Ovary (tissue), 10 donors: ENCODE results near the gene AQP9. TPM values are rescaled to one million over a fixed set of nuclear protein-coding genes. Genes with fewer than 3 reads are reported as not detected.

Experiments used
- DNase-seq, 5 donors: peaks; one replicate each; pipeline ENCODE4 v3.0.0-alpha.2; 2019 to 2020
- H3K27ac ChIP-seq, 2 donors: fragments of 200-600 bp; one replicate each; pipeline versions ENCODE4 v1.5.1 to v1.8.0; 2019 to 2022
- H3K27me3 ChIP-seq: fragments of 200-600 bp; one replicate; pipeline ENCODE4 v1.8.0; 2022
- H3K36me3 ChIP-seq: fragments of 200-600 bp; sonication (generic); one replicate; pipeline ENCODE4 v1.5.1; 2019
- H3K4me1 ChIP-seq: one replicate; pipeline ENCODE4 v1.8.1; 2013; ENCODE audit warnings: mild to moderate bottlenecking, moderate library complexity; ENCODE audit not compliant: insufficient read depth
- H3K4me3 ChIP-seq: fragments of 200-600 bp; sonication (generic); one replicate; pipeline ENCODE4 v1.5.1; 2017
- H3K9me3 ChIP-seq, 2 donors: fragments of 200-600 bp in 1 of 2; sonication (generic) in 1 of 2; one replicate each; pipeline versions ENCODE4 v1.5.1 to v1.8.1; 2013 to 2019; ENCODE audit warnings: mild to moderate bottlenecking in 1 of 2, moderate library complexity in 1 of 2
- EP300 ChIP-seq: sonication (generic); formaldehyde crosslinking; IDR thresholded peaks from one replicate; pipeline ENCODE4 v1.6.1; 2017; ENCODE audit warnings: antibody characterized with exemption
- POLR2A ChIP-seq: fragments of 450-650 bp; IDR thresholded peaks from one replicate; pipeline ENCODE4 v1.6.1; 2017; ENCODE audit warnings: antibody characterized with exemption, mild to moderate bottlenecking, moderate library complexity
- WGBS, 3 donors: extraction: QIAGEN DNeasy Blood & Tissue Kit in 1 of 3; methylation state at CpG; one replicate each; pipeline versions ENCODE4 v1.1.5 to v1.1.7; 2013 to 2017; 5-methylcytosine and 5-hydroxymethylcytosine counted together
- intact Hi-C, 4 donors: fragments of 100-400 bp; cut with DNase I; formaldehyde crosslinking; loops; one replicate each; pipeline versions ENCODE4 v1.11.0 to v1.15.1; 2022 to 2023
- long read RNA-seq, 3 donors: library from polyadenylated mRNA in 2 of 3; unstranded in 2 of 3; transcript quantifications; one replicate each; pipeline ENCODE4 v2.0.0 and lab custom pipeline, GENCODE V29; 2021 to 2026
- polyA plus RNA-seq, 2 donors: library from polyadenylated mRNA; stranded (reverse); fragments of 200-250 nt in 1 of 2; fragments of 350-450 nt in 1 of 2; fragmentation: Illumina TruSeq in 1 of 2; extraction: RNeasy Lipid Tissue Mini Kit (QIAGEN cat#74804) in 1 of 2; gene quantifications; one replicate each; pipeline ENCODE4 v1.2.3, GENCODE V29; 2013 to 2014
- total RNA-seq, 7 donors: library from RNA; depleted of rRNA in 2 of 7; stranded (reverse); fragments of >200 nt in 2 of 7; fragmentation: NEBNext Ultra II Directional in 3 of 7; extraction: Animal tissue kit (Norgen Biotek cat#: 25700) in 3 of 7; gene quantifications; one replicate each; pipeline versions ENCODE4 v1.1.0 to v1.2.4, GENCODE V29; 2016 to 2023
- TF ChIP-seq, protein P1 (sequence below), 3 donors: fragments of 450-650 bp in 2 of 3; fragments of 200-600 bp in 1 of 3; IDR thresholded peaks; one replicate each; pipeline versions ENCODE4 v1.5.1 to v1.8.0; 2016 to 2022; ENCODE audit warnings: antibody characterized with exemption in 3 of 3, mild to moderate bottlenecking in 1 of 3
- donor health status: DM: no; HTN: no; CAD: no; lungs with moderate emphysema.
- donor health status: DM: no; HTN: no; CAD: no.
- donor health status: Bipolar disorder and iron deficiency.
- donor health status: DM: yes; HTN: yes; CAD: no.
- donor health status: DM: no; HTN: no; CAD: no.
- donor health status: DM: yes; HTN: yes; CAD: no.

Gene AQP9, protein sequence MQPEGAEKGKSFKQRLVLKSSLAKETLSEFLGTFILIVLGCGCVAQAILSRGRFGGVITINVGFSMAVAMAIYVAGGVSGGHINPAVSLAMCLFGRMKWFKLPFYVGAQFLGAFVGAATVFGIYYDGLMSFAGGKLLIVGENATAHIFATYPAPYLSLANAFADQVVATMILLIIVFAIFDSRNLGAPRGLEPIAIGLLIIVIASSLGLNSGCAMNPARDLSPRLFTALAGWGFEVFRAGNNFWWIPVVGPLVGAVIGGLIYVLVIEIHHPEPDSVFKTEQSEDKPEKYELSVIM
- total RNA-seq (10 to 100 TPM in 1 of 7 donors, 1 to 10 TPM in 3, under 1 TPM in 3; 0.40 to 29.9 (median 1.4) TPM), polyA plus RNA-seq (1 to 10 TPM in 1 of 2 donors, under 1 TPM in 1; 0.23 to 2.9 TPM)
- long read RNA-seq, donor 1: 0 reads
- long read RNA-seq, donor 2: 0 reads
- long read RNA-seq, donor 3, partial matches to known transcripts: 0 of 1 reads
- long read RNA-seq, donor 3, other reads (novel, unspliced or antisense): 0 of 1 reads

DNA sequence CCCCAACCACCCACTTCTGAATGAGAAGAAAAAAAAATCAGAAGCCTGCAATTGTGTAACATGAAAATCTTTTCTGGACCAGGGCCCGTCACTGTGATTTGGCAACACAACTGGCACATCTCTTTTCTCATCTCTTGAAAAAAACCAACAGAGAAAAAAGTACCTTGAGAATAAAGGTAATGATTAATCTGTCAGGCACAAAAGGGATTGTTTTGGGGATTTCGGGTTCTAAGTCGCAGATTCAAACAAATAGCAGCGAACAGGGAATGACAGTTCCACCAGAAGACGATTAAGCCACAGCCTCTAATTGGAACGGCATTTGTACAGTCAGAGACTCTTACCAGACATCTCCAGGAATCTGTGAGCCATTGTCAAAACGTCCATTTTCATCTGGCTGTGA is at the start of gene AQP9:
Gene AQP9 (plus strand): TSS at position 276 of the 400 bp plus-strand sequence. CDS start 185 bp downstream, outside the sequence.
- Histone ChIP-seq H3K36me3 (no peaks in the 10 kb centered on the region), H3K4me3 (no peak within 1 kb of the TSS), H3K4me1 (no peaks in the 10 kb centered on the region), H3K9me3 (no peaks in the 10 kb centered on the region), H3K27ac (no peak within 1 kb of the TSS), H3K27me3 (no peaks in the 10 kb centered on the region)
- intact Hi-C loops: no loop called here
- DNase-seq: no peak
- WGBS, 3 donors: 88 to 91% (median 90%) methylated on average over 7 of the region's 7 CpGs
- no peak for TF ChIP-seq EP300
- TF ChIP-seq, protein P1, sequence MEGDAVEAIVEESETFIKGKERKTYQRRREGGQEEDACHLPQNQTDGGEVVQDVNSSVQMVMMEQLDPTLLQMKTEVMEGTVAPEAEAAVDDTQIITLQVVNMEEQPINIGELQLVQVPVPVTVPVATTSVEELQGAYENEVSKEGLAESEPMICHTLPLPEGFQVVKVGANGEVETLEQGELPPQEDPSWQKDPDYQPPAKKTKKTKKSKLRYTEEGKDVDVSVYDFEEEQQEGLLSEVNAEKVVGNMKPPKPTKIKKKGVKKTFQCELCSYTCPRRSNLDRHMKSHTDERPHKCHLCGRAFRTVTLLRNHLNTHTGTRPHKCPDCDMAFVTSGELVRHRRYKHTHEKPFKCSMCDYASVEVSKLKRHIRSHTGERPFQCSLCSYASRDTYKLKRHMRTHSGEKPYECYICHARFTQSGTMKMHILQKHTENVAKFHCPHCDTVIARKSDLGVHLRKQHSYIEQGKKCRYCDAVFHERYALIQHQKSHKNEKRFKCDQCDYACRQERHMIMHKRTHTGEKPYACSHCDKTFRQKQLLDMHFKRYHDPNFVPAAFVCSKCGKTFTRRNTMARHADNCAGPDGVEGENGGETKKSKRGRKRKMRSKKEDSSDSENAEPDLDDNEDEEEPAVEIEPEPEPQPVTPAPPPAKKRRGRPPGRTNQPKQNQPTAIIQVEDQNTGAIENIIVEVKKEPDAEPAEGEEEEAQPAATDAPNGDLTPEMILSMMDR (IDR thresholded peaks at IDR 0.05): no peak

DNA sequence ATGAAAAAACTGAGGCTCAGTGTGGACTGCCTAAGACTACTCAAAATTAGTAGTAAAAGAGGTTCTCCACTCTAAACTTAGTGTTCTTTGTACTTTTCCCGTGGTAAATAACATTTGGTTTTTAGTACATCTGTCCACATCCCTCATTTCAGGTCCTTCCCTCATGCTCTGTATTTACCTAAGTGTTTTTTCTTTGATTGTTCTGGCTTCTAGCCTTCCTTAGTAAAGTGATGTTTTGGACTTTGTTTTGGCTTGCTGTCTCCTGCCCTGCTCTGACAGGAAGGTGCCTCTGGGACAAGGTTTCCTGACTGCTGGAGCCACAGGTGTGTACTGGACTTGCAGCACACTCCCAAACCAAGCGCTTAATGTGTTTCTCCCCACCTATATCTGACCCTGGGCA is 42.8 kb upstream of the AQP9 start:
- intact Hi-C loops: no loop called here
- no peaks in the 10 kb centered on the region for H3K4me1 ChIP-seq
- H3K27me3 ChIP-seq: no peaks in the 10 kb centered on the region
- TF ChIP-seq POLR2A (no peak), EP300 (no peak)
- TF ChIP-seq, protein P1 (IDR thresholded peaks at IDR 0.05): no peak
- no peaks in the 10 kb centered on the region for H3K36me3 ChIP-seq
- no peaks in the 10 kb centered on the region for H3K9me3 ChIP-seq
- H3K27ac ChIP-seq: no peak overlapping the region
- no peak for DNase-seq
- 75 to 87% (median 76%) methylated on average over 2 of the region's 2 CpGs for WGBS, 3 donors
- H3K4me3 ChIP-seq: no peak overlapping the region

DNA sequence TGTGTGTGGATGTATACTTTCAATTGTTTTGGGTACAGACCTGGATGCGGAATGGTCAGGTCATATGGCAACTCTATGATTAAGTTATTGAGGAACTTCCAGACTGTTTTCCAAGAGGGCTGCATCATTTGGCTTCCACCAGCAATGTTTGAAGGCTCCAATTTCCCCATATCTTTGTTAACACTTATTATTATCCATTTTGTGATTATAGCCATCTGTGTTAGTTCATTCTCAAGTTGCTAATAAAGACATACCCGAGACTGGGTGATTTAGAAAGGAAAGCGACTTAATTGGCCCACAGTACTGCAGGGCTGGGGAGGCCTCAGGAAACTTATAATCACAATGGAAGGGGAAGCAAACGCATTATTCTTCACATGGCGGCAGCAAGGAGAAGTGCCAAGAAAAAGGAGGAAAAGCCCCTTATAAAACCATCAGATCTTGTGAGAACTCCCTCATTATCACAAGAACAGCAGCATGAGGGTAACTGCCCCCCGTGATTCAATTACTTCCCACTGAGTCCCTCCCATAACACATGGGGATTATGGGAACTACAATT is 41.6 kb upstream of the AQP9 start:
- H3K27ac ChIP-seq: no peak overlapping the region
- H3K36me3 ChIP-seq: no peaks in the 10 kb centered on the region
- H3K27me3 ChIP-seq: no peaks in the 10 kb centered on the region
- WGBS, 3 donors: 86 to 90% (median 87%) methylated on average over 6 of the region's 6 CpGs
- TF ChIP-seq, protein P1 (IDR thresholded peaks at IDR 0.05): no peak
- no peak for TF ChIP-seq POLR2A
- TF ChIP-seq EP300: no peak
- intact Hi-C loops: no loop called here
- H3K4me3 ChIP-seq: no peak overlapping the region
- no peaks in the 10 kb centered on the region for H3K9me3 ChIP-seq
- no peaks in the 10 kb centered on the region for H3K4me1 ChIP-seq
- no peak for DNase-seq

DNA sequence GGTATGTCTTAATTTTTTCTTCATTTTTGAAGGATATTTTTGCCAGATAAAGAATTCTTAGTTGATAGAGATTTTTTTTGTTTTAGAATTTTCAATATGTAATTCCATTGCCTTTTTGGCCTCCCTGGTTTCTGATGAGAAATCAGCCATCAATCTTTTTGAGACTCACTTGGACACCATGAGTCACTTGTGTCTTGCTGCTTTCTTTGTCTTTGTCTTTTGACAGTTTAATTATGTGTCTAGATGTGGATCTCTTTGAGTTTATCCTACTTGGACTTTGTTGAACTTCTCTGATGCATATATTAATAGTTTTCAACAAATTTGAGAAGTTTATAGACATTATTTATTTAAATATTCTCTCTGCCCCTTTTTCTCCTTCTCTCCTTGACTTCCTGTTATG is 34.7 kb upstream of the AQP9 start:
- Histone ChIP-seq H3K36me3 (no peaks in the 10 kb centered on the region), H3K27me3 (no peaks in the 10 kb centered on the region), H3K4me1 (no peaks in the 10 kb centered on the region), H3K4me3 (no peak overlapping the region), H3K9me3 (no peaks in the 10 kb centered on the region), H3K27ac (no peak overlapping the region)
- no peak for DNase-seq
- intact Hi-C loops: no loop called here
- TF ChIP-seq, protein P1 (IDR thresholded peaks at IDR 0.05): no peak
- TF ChIP-seq EP300: no peak
- no peak for TF ChIP-seq POLR2A
